HEK293T (cell line): ENCODE data around the gene ACSL5.
"Not testable (repeated sequence)": the region's sequence is repeated elsewhere in the genome, so short reads cannot be mapped to it uniquely, and the experiment has no call there.

Experiments
- CTCF ChIA-PET: fragments of 350-600 bp; formaldehyde crosslinking; extraction: SDS; loops from one replicate; lab custom pipeline; 2021; ENCODE audit warnings: antibody characterized with exemption, inconsistent platforms; lab: Yijun Ruan, JAX
- POLR2A ChIA-PET: fragments of 350-600 bp; formaldehyde crosslinking; extraction: SDS; loops from one replicate; lab custom pipeline; 2020; ENCODE audit warnings: antibody characterized with exemption, inconsistent platforms; lab: Yijun Ruan, JAX
- DNase-seq: peaks from one replicate; pipeline ENCODE4 v3.0.0; 2012; ENCODE audit warnings: mixed read lengths; ENCODE audit errors: extremely low spot score
- ARNT ChIP-seq: fragments of 450-650 bp; IDR thresholded peaks from 2 replicates; pipeline ENCODE4 v1.6.1; 2017; ENCODE audit warnings: mild to moderate bottlenecking
- BHLHE40 ChIP-seq: fragments of 450-650 bp; IDR thresholded peaks from 2 replicates; pipeline ENCODE4 v1.6.1; 2016; ENCODE audit warnings: mild to moderate bottlenecking, moderate library complexity, borderline replicate concordance
- CTBP1 ChIP-seq: fragments of 450-650 bp; IDR thresholded peaks from 2 replicates; pipeline ENCODE4 v1.6.1; 2016; ENCODE audit warnings: borderline replicate concordance
- ELF4 ChIP-seq: fragments of 450-650 bp; IDR thresholded peaks from 2 replicates; pipeline ENCODE4 v1.6.1; 2017; ENCODE audit warnings: antibody characterized with exemption
- FOXA1 ChIP-seq: fragments of 450-650 bp; IDR thresholded peaks from 2 replicates; pipeline ENCODE4 v1.6.1; 2016; ENCODE audit warnings: mild to moderate bottlenecking
- FOXK2 ChIP-seq: fragments of 450-650 bp; IDR thresholded peaks from 2 replicates; pipeline ENCODE4 v1.6.1; 2016; ENCODE audit warnings: mild to moderate bottlenecking
- FOXM1 ChIP-seq: fragments of 450-650 bp; IDR thresholded peaks from 2 replicates; pipeline ENCODE4 v1.6.1; 2017; ENCODE audit warnings: mild to moderate bottlenecking, borderline replicate concordance
- HDGF ChIP-seq: fragments of 450-650 bp; IDR thresholded peaks from 2 replicates; pipeline ENCODE4 v1.6.1; 2017; ENCODE audit warnings: antibody characterized with exemption, borderline replicate concordance
- L3MBTL2 ChIP-seq: fragments of 450-650 bp; conservative IDR thresholded peaks from 2 replicates; pipeline ENCODE4 v1.6.1; 2016; ENCODE audit warnings: mild to moderate bottlenecking
- LEF1 ChIP-seq: fragments of 450-650 bp; IDR thresholded peaks from 2 replicates; pipeline ENCODE4 v1.6.1; 2017; ENCODE audit warnings: mild to moderate bottlenecking, borderline replicate concordance
- NFRKB ChIP-seq: fragments of 450-650 bp; IDR thresholded peaks from 2 replicates; pipeline ENCODE4 v1.6.1; 2016; ENCODE audit warnings: mild to moderate bottlenecking, moderate library complexity
- SP1 ChIP-seq: fragments of 450-650 bp; IDR thresholded peaks from 2 replicates; pipeline ENCODE4 v1.6.1; 2017
- SUZ12 ChIP-seq: fragments of 450-650 bp; IDR thresholded peaks from 2 replicates; pipeline ENCODE4 v1.6.1; 2016; ENCODE audit warnings: mild to moderate bottlenecking
- TARDBP ChIP-seq: fragments of 450-650 bp; IDR thresholded peaks from 2 replicates; pipeline ENCODE4 v1.6.1; 2016
- ZNF384 ChIP-seq: fragments of 450-650 bp; IDR thresholded peaks from 2 replicates; pipeline ENCODE4 v1.6.1; 2016
- TF ChIP-seq, protein P1 (sequence below): fragments of 450-650 bp; IDR thresholded peaks from 2 replicates; pipeline ENCODE4 v1.6.1; 2016

Gene ACSL5

DNA sequence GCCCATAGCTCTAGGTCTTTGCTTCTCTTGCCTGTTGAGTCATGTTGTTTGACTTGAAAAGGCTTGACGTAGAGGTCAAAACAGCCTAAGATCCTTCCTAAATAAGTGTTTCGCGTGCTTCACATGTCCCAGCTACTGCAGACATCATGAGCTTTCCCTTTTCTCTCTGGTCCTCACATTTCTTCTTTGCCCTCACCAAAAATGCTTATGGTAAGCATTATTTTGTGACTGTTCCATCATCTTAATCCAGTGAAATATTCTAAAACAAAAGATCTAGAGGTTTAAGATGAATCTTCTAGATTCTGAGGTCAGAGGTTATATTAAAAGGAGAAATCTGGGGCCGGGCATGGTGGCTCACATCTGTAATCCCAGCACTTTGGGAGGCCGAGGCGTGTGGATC is 8.5 kb upstream of the ACSL5 start:
- DNase-seq, result no peak
- ChIA-PET CTCF (interaction anchor here (0.5 kb wide), 1 partner anchor 137 kb away, joined by 3 read pairs; no protein-coding TSS in a partner anchor), POLR2A (no interaction called here)

DNA sequence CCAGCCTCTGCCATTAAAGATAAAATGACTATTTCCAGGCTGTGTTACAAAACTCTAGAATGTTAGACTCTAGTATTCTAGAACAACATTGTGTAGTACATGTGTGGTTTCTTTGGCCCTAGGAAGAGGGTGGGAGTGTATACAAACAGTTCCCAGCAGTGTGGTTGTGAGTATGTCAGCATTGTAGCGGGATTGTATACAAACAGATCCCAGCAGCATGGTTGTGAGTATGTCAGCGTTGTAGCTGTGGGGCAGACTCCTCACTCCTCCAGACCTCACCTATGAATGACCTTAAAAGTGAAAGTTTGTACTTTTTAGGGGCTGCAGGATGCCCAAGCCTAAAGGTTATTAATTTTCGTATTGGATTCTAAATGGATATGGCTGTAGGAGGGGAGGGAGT is 6.9 kb upstream of the ACSL5 start:
- no peak for DNase-seq
- TF ChIP-seq FOXK2 (no peak), ZNF384 (no peak), SUZ12 (no peak), BHLHE40 (no peak), HDGF (no peak), TARDBP (no peak), CTBP1 (no peak), FOXA1 (no peak), ELF4 (no peak), ARNT (no peak), L3MBTL2 (no peak)
- TF ChIP-seq, protein P1, sequence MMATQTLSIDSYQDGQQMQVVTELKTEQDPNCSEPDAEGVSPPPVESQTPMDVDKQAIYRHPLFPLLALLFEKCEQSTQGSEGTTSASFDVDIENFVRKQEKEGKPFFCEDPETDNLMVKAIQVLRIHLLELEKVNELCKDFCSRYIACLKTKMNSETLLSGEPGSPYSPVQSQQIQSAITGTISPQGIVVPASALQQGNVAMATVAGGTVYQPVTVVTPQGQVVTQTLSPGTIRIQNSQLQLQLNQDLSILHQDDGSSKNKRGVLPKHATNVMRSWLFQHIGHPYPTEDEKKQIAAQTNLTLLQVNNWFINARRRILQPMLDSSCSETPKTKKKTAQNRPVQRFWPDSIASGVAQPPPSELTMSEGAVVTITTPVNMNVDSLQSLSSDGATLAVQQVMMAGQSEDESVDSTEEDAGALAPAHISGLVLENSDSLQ, result no peak
- ChIA-PET POLR2A (no interaction called here), CTCF (no interaction called here)

More for the DNA sequence above, 8.5 kb upstream of the ACSL5 start:
- TF ChIP-seq NFRKB, result no peak
- no peak for TF ChIP-seq TARDBP
- TF ChIP-seq FOXK2, result no peak
- TF ChIP-seq BHLHE40, result no peak
- TF ChIP-seq SP1, result no peak
- TF ChIP-seq CTBP1, result no peak
- TF ChIP-seq LEF1, result no peak
- no peak for TF ChIP-seq HDGF
- TF ChIP-seq, protein P1, result no peak
- no peak for TF ChIP-seq ARNT
- no peak for TF ChIP-seq FOXA1
- TF ChIP-seq SUZ12, result no peak
- no peak for TF ChIP-seq ZNF384
- TF ChIP-seq FOXM1, result no peak
- no peak for TF ChIP-seq L3MBTL2
- TF ChIP-seq ELF4, result no peak

DNA sequence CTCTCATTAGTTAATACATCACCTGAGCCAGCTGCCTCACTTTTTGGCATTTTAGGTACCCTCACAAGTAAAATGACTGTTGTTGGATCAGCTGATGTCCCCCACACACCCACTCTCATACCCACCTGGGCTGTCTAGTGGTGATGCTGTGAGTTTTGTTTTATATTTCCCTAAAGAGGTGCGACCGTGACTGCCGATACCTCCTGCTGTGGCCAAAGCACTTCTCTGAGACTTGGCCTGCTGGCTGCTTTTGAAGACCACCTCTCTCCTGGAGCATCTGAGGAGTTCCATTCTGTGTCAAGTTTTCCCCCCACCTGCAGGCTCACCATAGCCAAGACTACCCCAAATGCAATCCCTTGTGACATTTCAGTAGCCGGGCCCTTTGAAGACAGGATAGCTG is 6.4 kb upstream of the ACSL5 start:
- POLR2A ChIA-PET, result no interaction called here
- DNase-seq, result no peak
- TF ChIP-seq TARDBP, result no peak
- TF ChIP-seq ELF4, result no peak
- CTCF ChIA-PET, result no interaction called here

DNA sequence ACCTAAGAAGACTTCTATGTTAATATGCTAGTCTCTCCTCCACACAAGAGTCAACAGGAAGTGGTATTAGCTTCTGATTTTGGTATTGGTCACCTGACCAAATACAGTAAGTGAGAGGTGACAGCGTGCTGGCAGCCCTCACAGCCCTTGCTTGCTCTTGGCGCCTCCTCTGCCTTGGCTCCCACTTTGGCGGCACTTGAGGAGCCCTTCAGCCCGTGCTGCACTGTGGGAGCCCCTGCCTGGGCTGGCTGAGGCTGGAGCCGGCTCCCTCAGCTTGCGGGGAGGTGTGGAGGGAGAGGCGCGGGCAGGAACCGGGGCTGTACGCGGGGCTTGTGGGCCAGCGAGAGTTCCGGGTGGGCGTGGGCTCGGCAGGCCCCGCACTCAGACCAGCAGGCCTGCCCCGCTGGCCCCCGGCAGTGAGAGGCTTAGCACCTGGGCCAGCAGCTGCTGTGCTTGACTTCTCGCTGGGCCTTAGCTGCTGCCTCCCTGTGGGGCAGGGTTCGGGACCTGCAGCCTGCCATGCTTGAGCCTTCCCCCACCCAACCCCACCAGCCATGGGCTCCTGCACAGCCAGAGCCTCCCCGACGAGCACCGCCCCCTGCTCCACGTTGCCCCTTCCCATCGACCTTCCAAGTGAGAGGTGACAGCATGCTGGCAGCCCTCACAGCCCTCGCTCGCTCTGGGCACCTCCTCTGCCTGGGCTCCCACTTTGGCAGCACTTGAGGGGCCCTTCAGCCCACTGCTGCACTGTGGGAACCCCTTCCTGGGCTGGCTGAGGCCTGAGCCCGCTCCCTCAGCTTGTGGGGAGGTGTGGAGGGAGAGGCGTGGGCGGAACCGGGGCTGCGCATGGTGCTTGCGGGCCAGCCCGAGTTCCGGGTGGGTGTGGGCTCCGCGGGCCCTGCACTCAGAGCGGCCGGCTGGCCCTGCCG is 4.2 kb upstream of the ACSL5 start:
- ChIA-PET CTCF (no interaction called here), POLR2A (no interaction called here)
- TF ChIP-seq LEF1, result no peak
- no peak for TF ChIP-seq ARNT
- TF ChIP-seq NFRKB, result no peak
- TF ChIP-seq FOXM1, result no peak
- no peak for TF ChIP-seq ZNF384
- no peak for TF ChIP-seq L3MBTL2
- no peak for TF ChIP-seq FOXK2
- TF ChIP-seq BHLHE40, result no peak
- DNase-seq, result no peak

DNA sequence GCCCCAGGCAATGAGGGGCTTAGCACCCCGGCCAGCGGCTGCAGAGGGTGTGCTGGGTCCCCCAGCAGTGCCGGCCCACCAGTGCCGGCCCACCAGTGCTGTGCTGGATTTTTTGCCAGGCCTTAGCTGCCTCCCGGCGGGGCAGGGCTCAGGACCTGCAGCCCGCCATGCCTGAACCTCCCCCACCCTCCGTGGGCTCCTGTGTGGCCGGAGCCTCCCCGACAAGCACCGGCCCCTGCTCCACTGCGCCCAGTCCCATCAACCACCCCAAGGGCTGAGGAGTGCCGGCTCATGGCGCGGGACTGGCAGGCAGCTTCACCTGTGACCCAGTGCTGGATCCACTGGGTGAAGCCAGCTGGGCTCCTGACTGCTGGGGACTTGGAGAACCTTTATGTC is 3.5 kb upstream of the ACSL5 start:
- no peak for TF ChIP-seq ZNF384
- TF ChIP-seq L3MBTL2, result no peak
- no peak for TF ChIP-seq SUZ12
- TF ChIP-seq NFRKB, result no peak
- TF ChIP-seq FOXK2, result no peak
- TF ChIP-seq FOXA1, result no peak
- TF ChIP-seq, protein P1, result no peak
- no peak for TF ChIP-seq ARNT
- no peak for TF ChIP-seq CTBP1
- no peak for TF ChIP-seq BHLHE40
- TF ChIP-seq HDGF, result no peak
- TF ChIP-seq FOXM1, result no peak
- no peak for TF ChIP-seq ELF4
- no peak for TF ChIP-seq LEF1
- TF ChIP-seq TARDBP, result no peak
- CTCF ChIA-PET, result no interaction called here

DNA sequence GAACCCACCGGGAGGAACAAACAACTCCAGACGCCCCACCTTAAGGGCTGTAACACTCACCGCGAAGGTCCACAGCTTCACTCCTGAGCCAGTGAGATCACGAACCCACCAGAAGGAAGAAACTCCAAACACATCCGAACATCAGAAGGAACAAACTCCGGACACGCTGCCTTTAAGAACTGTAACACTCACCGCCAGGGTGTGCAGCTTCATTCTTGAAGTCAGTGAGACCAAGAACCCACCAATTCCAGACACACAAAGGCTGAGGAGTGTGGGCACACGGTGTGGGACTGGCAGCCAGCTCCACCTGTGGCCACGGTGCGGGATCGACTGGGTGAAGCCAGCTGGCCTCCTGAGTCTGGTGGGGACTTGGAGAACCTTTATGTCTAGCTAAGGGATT is 2.6 kb upstream of the ACSL5 start:
- DNase-seq, CTCF ChIA-PET, POLR2A ChIA-PET: not testable (repeated sequence)

More for the DNA sequence above, 3.5 kb upstream of the ACSL5 start:
- DNase-seq, result no peak
- POLR2A ChIA-PET, result no interaction called here

DNA sequence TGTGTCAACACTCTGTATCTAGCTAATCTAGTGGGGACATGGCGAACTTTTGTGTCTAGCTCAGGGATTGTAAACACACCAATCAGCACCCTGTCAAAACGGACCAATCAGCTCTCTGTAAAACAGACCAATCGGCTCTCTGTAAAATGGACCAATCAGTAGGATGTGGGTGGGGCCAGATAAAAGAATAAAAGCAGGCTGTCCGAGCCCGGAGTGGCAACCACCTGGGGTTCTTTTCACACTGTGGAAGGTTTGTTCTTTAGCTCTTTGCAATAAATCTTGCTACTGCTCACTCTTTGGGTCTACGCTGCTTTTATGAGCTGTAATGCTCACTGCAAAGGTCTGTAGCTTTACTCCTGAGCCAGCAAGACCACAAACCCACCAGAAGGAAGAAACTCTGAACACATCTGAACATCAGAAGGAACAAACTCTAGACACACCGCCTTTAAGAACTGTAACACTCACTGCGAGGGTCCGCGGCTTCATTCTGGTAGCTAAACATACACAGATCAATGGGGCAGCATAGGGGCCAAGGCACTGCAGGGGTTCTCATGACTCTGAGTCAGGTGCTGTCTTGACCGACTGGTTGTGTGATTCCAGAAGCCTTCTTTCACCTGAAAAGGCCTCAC is 1.6 kb upstream of the ACSL5 start:
- CTCF ChIA-PET, POLR2A ChIA-PET, DNase-seq: not testable (repeated sequence)
